Amniotic epithelial cell (primary cell): ENCODE data around the gene HMOX2.
A peak's percentile ranks its signal among the peaks of the same experiment; 100 is the strongest.

ENCODE experiments used
- DNase-seq: peaks from one replicate; pipeline ENCODE4 v3.0.0-alpha.2; 2010; ENCODE audit warnings: low read depth

Gene HMOX2

GRCh38 chr16:4465977-4466779, 10.0 kb upstream of the HMOX2 start:
- peak; percentile 84 for DNase-seq

GRCh38 chr16:4467916-4468315, 8.3 kb upstream of the HMOX2 start:
- no peak for DNase-seq

- DNase-seq = no peak
These were observed 7.2 kb upstream of the HMOX2 start for GRCh38 chr16:4468972-4469371.

GRCh38 chr16:4471869-4472268, 4.3 kb upstream of the HMOX2 start:
- DNase-seq = no peak

GRCh38 chr16:4472880-4473279, 3.3 kb upstream of the HMOX2 start:
- DNase-seq = no peak

GRCh38 chr16:4474192-4474961, 1.8 kb upstream of the HMOX2 start, which contains the start of gene NMRAL1:
Gene NMRAL1 (minus strand): TSS chr16:4474625. CDS start chr16:4474132, 493 bp downstream.
- DNase-seq = peak; percentile 87

- peak; percentile 60 for DNase-seq
These were observed 1.8 kb downstream of the HMOX2 start for GRCh38 chr16:4477966-4478365.

GRCh38 chr16:4481526-4481925, 5.3 kb downstream of the HMOX2 start:
- no peak for DNase-seq

- no peak for DNase-seq
These were observed 5.8 kb downstream of the HMOX2 start for GRCh38 chr16:4481963-4482362.

GRCh38 chr16:4486126-4486893, 10.1 kb downstream of the HMOX2 start:
- DNase-seq = no peak

GRCh38 chr16:4487955-4488498, 11.8 kb downstream of the HMOX2 start:
- DNase-seq = peak; percentile 86

- DNase-seq = no peak
These were observed 12.3 kb downstream of the HMOX2 start for GRCh38 chr16:4488499-4488967.

- DNase-seq = peak; percentile 95
These were observed 12.8 kb downstream of the HMOX2 start for GRCh38 chr16:4489030-4489429.

GRCh38 chr16:4491898-4492297, 15.7 kb downstream of the HMOX2 start:
- no peak for DNase-seq

GRCh38 chr16:4494746-4495490, 18.7 kb downstream of the HMOX2 start:
- peak; percentile 85 for DNase-seq

GRCh38 chr16:4495766-4496165, 19.6 kb downstream of the HMOX2 start:
- no peak for DNase-seq

GRCh38 chr16:4496305-4496704, 20.1 kb downstream of the HMOX2 start:
- DNase-seq = peak; percentile 66

- DNase-seq = no peak
These were observed 22.5 kb downstream of the HMOX2 start for GRCh38 chr16:4498546-4499195.

- DNase-seq = no peak
These were observed 23.0 kb downstream of the HMOX2 start for GRCh38 chr16:4499196-4499555.

GRCh38 chr16:4500272-4500671, 24.1 kb downstream of the HMOX2 start:
- DNase-seq = peak; percentile 93

- no peak for DNase-seq
These were observed 24.9 kb downstream of the HMOX2 start for GRCh38 chr16:4501071-4501478.
